ENCODE measurements around the gene LRRC46.

- TF ChIP-seq BHLHE40 (IDR thresholded peaks at IDR 0.05; ENCODE audit: borderline replicate concordance) (no peak), ELF4 (IDR thresholded peaks at IDR 0.05) (no peak), FOXA1 (IDR thresholded peaks at IDR 0.05) (no peak), FOXK2 (IDR thresholded peaks at IDR 0.05) (no peak), FOXM1 (IDR thresholded peaks at IDR 0.05; ENCODE audit: borderline replicate concordance) (no peak), SUZ12 (IDR thresholded peaks at IDR 0.05) (no peak), HDGF (IDR thresholded peaks at IDR 0.05; ENCODE audit: borderline replicate concordance) (no peak)
Measured at GRCh38 chr17:47840742-47841487, 9.4 kb downstream of the LRRC46 start, which contains the start of gene SCRN2.

Measured in HEK293T (cell line).